Measurements from ENCODE around the gene SARDH.

The SARDH gene

DNA sequence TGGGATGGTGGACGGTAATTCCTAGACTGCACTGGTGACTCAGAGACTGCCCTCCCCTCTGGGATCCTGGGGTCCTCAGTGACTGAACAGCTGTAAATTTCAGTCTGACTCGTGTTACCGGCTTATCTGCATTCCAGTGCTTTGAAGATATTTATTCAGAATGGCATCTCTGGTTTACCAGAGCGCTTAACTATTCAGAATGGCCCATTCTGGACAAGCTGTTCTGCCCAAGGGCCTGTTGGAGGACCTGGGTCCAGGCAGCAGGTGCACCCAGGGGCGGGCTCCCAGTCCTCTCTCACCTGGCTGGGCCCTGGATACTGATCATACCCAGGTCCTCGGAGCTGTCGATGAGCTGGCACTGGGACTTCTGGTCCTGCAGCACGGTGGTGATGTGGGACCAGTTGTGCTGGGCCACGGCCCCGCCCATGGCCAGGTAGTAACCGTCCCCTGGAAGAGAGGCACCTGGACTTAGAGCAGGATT is 48.0 kb downstream of the SARDH start:
- in situ Hi-C loops (cut with MboI; ENCODE audit: low sequenced_read_pairs) = no loop called here

- in situ Hi-C loops (cut with MboI; ENCODE audit: low sequenced_read_pairs) = no loop called here
These were observed 48.9 kb downstream of the SARDH start for GRCh38 chr9:133689151-133689763.

DNA sequence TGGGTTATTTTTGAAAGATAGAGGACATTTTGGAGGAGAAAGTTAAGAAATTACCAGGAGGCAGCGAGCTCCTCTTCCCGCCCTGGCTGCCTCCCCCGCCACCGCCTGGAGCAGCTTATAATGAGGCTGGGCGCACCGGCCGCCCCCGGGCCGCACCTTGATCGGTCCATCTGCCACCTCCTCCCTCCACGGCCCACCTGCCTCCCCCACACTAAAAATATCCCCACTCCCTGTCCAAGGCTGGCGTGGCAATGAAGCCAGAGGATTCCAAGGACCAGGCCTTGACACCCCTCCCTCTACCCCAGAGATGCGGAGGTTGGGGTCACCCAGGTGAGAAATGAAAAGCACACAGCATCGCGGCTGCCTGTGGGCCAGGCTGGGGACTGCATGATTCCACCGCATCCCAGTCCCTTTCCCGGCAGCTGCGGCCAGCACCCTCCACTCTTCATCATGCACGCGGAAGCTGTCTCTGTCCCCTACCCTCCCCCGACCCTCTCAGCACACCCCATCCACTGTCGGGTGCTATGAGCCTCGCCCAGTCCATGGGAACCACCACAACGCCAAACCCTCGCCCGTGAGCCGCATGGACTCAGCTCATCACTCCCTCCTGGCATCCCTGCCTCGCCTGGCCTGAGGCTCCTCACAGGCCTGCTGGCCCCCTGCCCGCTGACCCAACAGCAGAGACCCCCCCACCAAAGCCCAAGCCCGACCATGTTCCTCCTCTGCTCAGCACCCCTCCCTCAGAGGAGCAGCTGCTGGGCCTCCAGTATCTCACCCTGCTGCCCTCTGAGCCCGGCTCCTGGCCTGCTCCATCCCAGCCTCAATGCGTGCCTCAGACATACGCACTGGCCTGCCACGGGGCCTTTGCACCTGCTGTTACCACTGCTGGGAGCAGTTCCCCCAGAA is 50.0 kb downstream of the SARDH start:
- in situ Hi-C loops (cut with MboI; ENCODE audit: low sequenced_read_pairs) = no loop called here

- in situ Hi-C loops (cut with MboI; ENCODE audit: low sequenced_read_pairs) = no loop called here
These were observed 51.2 kb downstream of the SARDH start for GRCh38 chr9:133686642-133687575.

DNA sequence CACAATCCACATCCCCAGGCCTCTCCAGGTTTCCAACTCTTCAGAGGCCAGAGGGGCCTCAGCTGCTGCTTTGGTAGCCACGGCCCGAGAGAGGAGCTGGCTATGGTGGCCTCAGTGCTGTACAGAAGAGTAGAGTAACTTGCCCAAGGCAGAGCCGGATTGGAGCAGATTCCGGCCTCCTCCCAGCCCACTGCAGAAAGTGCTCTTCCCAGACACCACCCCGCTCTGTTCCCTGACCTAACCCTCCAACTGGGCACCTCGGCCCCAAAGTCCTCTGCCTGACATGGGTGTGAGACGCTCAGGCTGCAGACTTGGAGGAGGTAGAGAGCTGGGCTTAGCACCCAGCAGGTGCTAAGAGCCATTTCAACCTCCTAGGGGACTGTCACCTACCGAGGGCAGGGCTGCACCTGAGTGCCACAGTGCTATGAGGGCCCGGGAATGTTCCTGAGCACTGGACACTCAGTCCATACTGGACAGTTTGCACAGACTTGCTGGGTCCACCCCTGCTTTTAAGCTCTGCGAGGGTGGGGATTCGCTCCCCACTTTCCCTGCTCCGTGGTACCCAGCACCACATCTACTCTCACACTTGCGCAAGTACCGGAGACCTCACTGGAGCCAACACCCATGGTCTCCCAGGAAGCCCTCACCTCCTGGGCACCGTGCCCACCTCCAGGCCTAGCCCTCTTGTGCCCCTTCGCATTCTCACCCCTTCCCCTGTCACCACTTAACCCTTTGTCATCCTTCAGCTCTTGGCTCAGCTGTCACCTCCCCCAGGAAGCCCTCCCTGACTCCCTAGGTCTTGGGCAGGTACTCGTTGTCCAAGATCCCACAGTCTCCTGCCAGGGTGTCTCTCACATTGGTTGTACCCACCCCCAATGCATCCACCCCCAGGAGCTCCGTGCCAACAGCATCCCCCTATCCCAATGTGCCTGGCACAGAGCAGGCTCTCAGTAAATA is 52.2 kb downstream of the SARDH start:
- in situ Hi-C loops (cut with MboI; ENCODE audit: low sequenced_read_pairs) = no loop called here

GRCh38 chr9:133684936-133685361 is 53.2 kb downstream of the SARDH start:
- in situ Hi-C loops (cut with MboI; ENCODE audit: low sequenced_read_pairs) = no loop called here

GRCh38 chr9:133684121-133684935 is 53.8 kb downstream of the SARDH start:
- in situ Hi-C loops (cut with MboI; ENCODE audit: low sequenced_read_pairs) = no loop called here

- in situ Hi-C loops (cut with MboI; ENCODE audit: low sequenced_read_pairs) = no loop called here
These were observed 54.5 kb downstream of the SARDH start for GRCh38 chr9:133683586-133684120.

- in situ Hi-C loops (cut with MboI; ENCODE audit: low sequenced_read_pairs) = no loop called here
These were observed 55.1 kb downstream of the SARDH start for GRCh38 chr9:133682818-133683585.

DNA sequence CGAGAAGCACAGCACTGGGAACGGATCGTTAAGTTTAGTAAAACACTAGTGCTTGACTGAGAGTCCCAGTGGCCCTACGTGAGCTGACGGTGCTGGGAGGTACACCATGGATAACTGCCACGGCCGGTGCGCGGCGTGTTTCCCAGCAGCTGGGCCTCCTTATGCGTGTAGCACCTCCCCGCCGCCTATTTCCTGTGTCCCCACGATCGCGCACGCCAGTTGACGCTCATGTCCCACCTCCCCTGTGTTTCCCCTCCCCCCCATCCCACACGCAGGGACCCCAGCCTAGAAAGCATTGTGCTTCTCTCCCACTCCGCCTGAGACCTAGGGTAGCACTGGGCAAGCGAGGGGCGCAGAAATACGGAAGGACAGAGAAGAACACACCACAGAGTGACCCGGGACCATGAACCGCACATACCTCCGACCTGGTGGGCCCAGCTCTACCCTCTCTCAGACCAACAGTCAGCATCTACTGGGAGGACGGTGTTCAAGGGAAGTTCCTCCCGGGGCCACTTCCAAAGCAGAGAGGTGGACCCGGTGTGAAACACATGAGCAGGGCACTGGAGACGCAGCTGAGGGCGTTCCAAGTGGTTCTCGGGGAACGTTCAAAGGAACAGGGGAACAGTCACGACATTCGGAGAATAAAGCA is 56.4 kb downstream of the SARDH start:
- in situ Hi-C loops (cut with MboI; ENCODE audit: low sequenced_read_pairs) = no loop called here

DNA sequence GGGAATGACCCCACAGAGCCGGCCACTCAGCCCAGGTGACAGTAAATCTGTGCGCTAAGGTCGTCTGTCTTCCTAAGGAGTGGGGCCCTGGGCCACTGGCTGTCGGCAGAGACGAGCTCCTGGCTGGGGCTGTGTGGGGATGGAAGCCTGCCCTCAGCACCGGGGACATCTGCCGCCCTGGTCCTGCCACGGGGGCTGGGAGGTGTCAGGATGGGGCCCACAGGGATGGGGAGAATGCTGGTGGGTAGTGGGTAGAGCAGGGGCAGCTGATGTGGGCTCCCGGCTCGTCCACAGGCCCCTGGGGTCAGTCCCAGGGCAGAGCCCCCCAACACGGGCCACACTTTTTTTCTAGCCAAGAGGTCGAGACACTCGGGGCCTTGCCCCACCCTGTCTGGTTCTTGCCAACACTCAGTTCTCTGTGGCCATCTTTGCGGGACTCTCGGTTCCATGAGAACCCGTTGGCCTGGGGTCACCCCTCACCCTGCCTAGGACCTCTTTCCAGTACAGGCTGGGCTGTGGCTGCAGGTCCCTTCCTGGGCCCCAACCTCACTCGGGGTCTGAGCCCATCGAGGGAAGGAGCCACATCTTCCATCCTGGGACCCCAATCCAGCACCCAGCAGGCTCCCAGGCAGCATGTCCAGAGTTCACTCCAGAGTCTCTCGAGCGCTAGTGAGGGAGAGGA is 57.0 kb downstream of the SARDH start:
- in situ Hi-C loops (cut with MboI; ENCODE audit: low sequenced_read_pairs) = no loop called here

DNA sequence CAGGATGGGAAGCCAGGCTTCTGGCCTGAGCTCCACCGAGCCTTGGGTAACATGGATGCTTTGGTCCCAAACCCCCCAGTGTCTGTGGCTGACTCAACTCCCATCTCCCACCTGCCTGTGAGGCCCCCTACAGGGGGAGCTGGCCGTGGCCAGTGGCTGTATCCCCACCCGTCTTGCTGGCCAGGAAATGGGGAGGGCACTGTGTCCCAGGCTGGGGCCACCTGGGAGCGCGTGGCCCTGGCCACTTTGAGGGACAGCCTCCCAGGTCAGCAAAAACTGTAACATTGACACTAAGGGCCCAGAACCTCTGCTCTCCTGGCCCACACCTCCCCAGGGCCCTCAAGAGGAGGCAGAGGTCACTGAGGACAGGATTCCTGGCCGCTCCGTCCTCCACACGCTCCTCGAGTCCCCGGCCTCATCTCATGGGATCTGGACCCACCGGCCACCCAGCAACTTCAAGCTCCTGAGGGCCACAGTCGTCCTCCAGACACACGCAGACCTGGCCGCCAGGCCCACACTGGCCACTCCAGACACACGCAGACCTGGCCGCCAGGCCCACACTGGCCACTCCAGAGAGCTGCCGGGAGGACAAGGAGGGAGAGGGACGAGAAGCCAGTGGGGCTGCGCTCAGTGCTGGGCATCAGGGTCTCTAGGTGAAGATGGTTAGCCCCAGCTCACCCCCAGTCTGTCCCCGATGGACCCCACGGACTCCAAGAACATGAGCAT is 57.7 kb downstream of the SARDH start:
- in situ Hi-C loops (cut with MboI; ENCODE audit: low sequenced_read_pairs) = no loop called here

- in situ Hi-C loops (cut with MboI; ENCODE audit: low sequenced_read_pairs) = no loop called here
These were observed 58.6 kb downstream of the SARDH start for GRCh38 chr9:133679466-133680061.

- in situ Hi-C loops (cut with MboI; ENCODE audit: low sequenced_read_pairs) = no loop called here
These were observed 59.1 kb downstream of the SARDH start for GRCh38 chr9:133679056-133679455.

DNA sequence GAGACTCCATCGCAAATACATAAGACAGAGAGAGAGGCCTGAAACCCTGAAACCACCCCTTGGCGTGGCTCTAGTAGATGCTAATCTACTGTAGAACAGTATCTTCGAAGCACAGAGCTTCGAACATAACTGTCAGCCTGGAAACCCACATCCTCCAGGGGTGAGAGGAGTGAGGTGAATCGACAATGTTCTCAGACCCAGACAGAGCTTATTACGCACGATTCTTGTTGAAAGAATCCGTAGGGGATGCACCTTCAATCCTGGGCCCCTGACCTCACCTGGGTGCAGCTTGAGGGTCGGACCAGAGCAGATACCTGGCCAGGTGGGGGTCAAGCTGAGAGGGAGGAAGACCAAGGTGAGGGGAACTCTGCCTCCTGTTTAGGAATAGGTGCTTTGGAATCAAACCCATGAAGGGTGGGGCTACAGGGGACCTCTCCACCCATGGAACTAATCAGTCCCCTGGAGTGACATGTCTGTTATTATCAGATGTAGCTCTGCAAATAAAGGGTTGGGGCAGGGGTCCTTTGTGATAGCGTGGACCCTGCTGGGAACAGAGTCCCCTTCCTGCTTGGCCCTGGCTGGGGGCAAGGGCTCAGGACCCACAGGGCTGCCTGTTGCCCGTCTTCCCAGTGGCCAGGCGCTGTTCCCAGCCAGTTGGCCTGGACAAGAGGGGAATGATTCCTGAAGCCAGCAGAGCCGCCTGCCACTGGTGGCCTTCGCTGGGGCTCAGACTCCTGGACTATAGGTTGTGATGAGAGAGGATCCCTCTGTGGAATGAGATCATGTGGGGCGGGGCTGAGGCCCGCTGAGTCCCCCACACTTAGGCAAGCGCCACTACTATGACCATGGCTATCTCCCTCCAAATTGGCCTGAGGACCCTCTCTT is 60.8 kb downstream of the SARDH start:
- in situ Hi-C loops (cut with MboI; ENCODE audit: low sequenced_read_pairs) = no loop called here

All from HL-60/S4 treated with retinoic acid at 250 ng/mL for 4 days and 3 days (cell line).